Pancreas (tissue), 10 donors: ENCODE measurements around the gene SIM2. TPM values are rescaled to one million over a fixed set of nuclear protein-coding genes. Genes with fewer than 3 reads are reported as not detected.

Source experiments
- ATAC-seq, 4 donors: fragments of 200-7000 bp; cut with Tn5 transposase; one replicate each; pipeline versions ENCODE4 v1.8.0 to v1.9.1; 2020; ENCODE audit warnings: mild to moderate bottlenecking in 4 of 4, moderate library complexity in 4 of 4
- DNase-seq, 6 donors: peaks; one replicate each; pipeline ENCODE4 v3.0.0-alpha.2; 2020
- FAIRE-seq: peaks from 2 replicates; lab custom pipeline; 2012; peaks lifted over from hg19 to GRCh38; lab: Jason Lieb, UNC
- H3K27ac ChIP-seq, 4 donors: fragments of 200-600 bp; sonication (generic); 1 replicate in 3 of 4; 2 replicates in 1 of 4; pipeline versions ENCODE4 v1.5.0 to v1.8.0; 2020
- H3K27me3 ChIP-seq, 4 donors: fragments of 200-600 bp; one replicate each; pipeline ENCODE4 v1.8.0; 2021
- H3K36me3 ChIP-seq, 3 donors: fragments of 200-600 bp; sonication (generic) in 1 of 3; one replicate each; pipeline versions ENCODE4 v1.5.0 to v1.8.0; 2020 to 2021
- H3K4me1 ChIP-seq, 3 donors: fragments of 200-600 bp; one replicate each; pipeline ENCODE4 v1.8.0; 2021
- H3K4me3 ChIP-seq, 4 donors: fragments of 200-600 bp; sonication (generic) in 2 of 4; one replicate each; pipeline versions ENCODE4 v1.5.0 to v1.8.0; 2020 to 2021
- H3K9me3 ChIP-seq, 4 donors: fragments of 200-600 bp; one replicate each; pipeline ENCODE4 v1.8.0; 2021
- WGBS, 2 donors: extraction: QIAGEN DNeasy Blood & Tissue Kit; methylation state at CpG; one replicate each; pipeline ENCODE4 v1.1.7; 2013; 5-methylcytosine and 5-hydroxymethylcytosine counted together
- intact Hi-C, 3 donors: fragments of 100-400 bp; cut with DNase I; formaldehyde crosslinking; loops; one replicate each; pipeline versions ENCODE4 v1.11.1 to v1.14.2; 2022
- polyA plus RNA-seq, 2 donors: library from polyadenylated mRNA; stranded (reverse); fragments of 200-250 nt; gene quantifications; one replicate each; pipeline ENCODE4 v1.2.3, GENCODE V29; 2013
- total RNA-seq, 6 donors: library from RNA; stranded (reverse); fragmentation: NEBNext Ultra II Directional in 4 of 6; extraction: Animal tissue kit (Norgen Biotek cat#: 25700) in 4 of 6; gene quantifications; one replicate each; pipeline versions ENCODE4 v1.2.1 to v1.2.4, GENCODE V29; 2021 to 2023
- TF ChIP-seq, protein P1 (sequence below), 4 donors: fragments of 200-600 bp; sonication (generic) in 3 of 4; IDR thresholded peaks; one replicate each; pipeline versions ENCODE4 v1.5.0 to v1.8.0; 2021; ENCODE audit warnings: antibody characterized with exemption in 4 of 4
- donor health status: healthy with polysubstance abuse.
- donor health status: DM: no; HTN: no; CAD: no; lungs with moderate emphysema.
- donor health status: DM: no; HTN: no; CAD: no.
- donor health status: control.
- donor health status: control.
- donor health status: Bipolar disorder and iron deficiency.
- donor health status: DM: yes; HTN: yes; CAD: no.
- donor health status: DM: no; HTN: no; CAD: no.
- donor health status: DM: no; HTN: no; CAD: no.
- donor health status: DM: yes; HTN: yes; CAD: no.

SIM2 gene
- total and polyA plus RNA-seq, 8 donors, result 0.02 to 0.53 (median 0.13) TPM; not detected in 5

GRCh38 chr21:36706951-36707762 lies 8.2 kb downstream of the SIM2 start:
- Histone ChIP-seq H3K4me1 (peaks cover 6 to 11% (median 6%) of the 10 kb centered on the region in 3 donors), H3K4me3 (no peak overlapping the region), H3K9me3 (no peaks in the 10 kb centered on the region), H3K27ac (no peak overlapping the region), H3K27me3 (peaks cover 9 to 77% (median 30%) of the 10 kb centered on the region in 4 donors), H3K36me3 (no peaks in the 10 kb centered on the region)
- WGBS, 2 donors, result 24 to 25% methylated on average over 32 of the region's 32 CpGs
- no peak for FAIRE-seq
- TF ChIP-seq, protein P1, sequence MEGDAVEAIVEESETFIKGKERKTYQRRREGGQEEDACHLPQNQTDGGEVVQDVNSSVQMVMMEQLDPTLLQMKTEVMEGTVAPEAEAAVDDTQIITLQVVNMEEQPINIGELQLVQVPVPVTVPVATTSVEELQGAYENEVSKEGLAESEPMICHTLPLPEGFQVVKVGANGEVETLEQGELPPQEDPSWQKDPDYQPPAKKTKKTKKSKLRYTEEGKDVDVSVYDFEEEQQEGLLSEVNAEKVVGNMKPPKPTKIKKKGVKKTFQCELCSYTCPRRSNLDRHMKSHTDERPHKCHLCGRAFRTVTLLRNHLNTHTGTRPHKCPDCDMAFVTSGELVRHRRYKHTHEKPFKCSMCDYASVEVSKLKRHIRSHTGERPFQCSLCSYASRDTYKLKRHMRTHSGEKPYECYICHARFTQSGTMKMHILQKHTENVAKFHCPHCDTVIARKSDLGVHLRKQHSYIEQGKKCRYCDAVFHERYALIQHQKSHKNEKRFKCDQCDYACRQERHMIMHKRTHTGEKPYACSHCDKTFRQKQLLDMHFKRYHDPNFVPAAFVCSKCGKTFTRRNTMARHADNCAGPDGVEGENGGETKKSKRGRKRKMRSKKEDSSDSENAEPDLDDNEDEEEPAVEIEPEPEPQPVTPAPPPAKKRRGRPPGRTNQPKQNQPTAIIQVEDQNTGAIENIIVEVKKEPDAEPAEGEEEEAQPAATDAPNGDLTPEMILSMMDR (IDR thresholded peaks at IDR 0.05), result no peak
- no peak for DNase-seq
- intact Hi-C loops, result no loop called here
- ATAC-seq, result no peak

DNA sequence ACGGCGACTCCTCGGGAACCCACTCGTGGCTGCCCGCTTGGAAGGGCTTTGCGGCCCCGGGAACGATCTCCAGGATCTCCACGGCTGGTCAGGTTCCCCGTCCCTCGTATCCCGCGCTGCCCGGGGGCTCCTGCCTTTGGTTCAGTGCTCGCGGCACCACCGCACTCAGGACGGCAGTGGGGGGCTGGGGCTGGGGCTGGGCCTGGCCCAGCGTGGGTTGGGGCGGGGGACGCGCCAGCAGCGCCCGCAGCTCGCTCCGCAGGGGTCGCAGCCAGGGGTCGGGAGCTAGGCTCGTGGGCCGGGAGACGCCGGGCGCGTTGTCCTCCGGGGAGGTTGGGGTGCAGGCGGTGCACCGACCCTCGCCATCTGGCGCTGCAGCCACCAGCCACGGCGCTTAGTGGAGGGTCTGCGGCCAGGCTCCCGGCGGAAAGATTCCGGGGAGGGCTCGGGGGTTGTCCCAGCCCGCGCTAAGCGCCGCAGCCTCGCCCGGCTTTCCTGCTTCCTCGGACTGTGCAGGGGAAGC lies 8.9 kb downstream of the SIM2 start:
- TF ChIP-seq, protein P1 (IDR thresholded peaks at IDR 0.05), result no peak
- peak in 1 of 6 donors; percentile 54 for DNase-seq
- Histone ChIP-seq H3K4me3 (peak overlapping the region in 1 of 4 donors; percentile 39), H3K27me3 (peaks cover 9 to 74% (median 30%) of the 10 kb centered on the region in 4 donors), H3K27ac (no peak overlapping the region), H3K36me3 (no peaks in the 10 kb centered on the region), H3K4me1 (peaks cover 6 to 11% (median 6%) of the 10 kb centered on the region in 3 donors), H3K9me3 (no peaks in the 10 kb centered on the region)
- intact Hi-C loops, result no loop called here
- no peak for FAIRE-seq
- WGBS, 2 donors, result 4 to 6% methylated on average over 44 to 53 of the region's 53 CpGs
- ATAC-seq, result no peak

- TF ChIP-seq, protein P1 (IDR thresholded peaks at IDR 0.05), result no peak
- ATAC-seq (peak in 3 of 4 donors; percentile 16 to 33 (median 30)), DNase-seq (no peak), FAIRE-seq (no peak)
- peaks cover 6 to 11% (median 6%) of the 10 kb centered on the region in 3 donors for H3K4me1 ChIP-seq
- intact Hi-C loops, result no loop called here
- H3K4me3 ChIP-seq, result peak overlapping the region in 3 of 4 donors; percentile 3 to 39 (median 21)
- WGBS, 2 donors, result 4 to 6% methylated on average over 42 to 44 of the region's 44 CpGs
- no peaks in the 10 kb centered on the region for H3K9me3 ChIP-seq
- H3K27me3 ChIP-seq, result peaks cover 9 to 80% (median 28%) of the 10 kb centered on the region in 4 donors
- H3K36me3 ChIP-seq, result no peaks in the 10 kb centered on the region
- no peak overlapping the region for H3K27ac ChIP-seq
These were observed 9.5 kb downstream of the SIM2 start for GRCh38 chr21:36708286-36709029.

DNA sequence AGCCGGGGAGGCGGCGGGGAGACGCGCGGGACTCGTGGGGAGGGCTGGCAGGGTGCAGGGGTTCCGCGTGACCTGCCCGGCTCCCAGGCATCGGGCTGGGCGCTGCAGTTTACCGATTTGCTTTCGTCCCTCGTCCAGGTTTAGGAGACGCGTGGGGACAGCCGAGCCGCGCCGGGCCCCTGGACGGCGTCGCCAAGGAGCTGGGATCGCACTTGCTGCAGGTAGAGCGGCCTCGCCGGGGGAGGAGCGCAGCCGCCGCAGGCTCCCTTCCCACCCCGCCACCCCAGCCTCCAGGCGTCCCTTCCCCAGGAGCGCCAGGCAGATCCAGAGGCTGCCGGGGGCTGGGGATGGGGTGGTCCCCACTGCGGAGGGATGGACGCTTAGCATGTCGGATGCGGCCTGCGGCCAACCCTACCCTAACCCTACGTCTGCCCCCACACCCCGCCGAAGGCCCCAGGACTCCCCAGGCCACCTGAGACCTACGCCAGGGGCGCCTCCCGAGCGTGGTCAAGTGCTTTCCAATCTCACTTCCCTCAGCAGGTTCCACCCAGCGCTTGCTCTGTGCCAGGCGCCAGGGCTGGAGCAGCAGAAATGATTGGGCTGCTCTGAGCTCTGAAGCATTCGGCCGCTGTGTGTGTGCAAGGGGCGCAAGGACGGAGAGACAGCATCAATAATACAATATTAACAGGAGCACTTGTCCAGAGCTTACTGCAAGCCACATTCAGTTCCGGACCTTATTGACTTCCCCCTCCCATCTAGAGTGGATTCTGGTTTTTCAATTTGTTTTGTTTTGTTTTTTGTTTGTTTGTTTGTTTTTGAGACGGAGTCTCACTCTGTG lies 10.3 kb downstream of the SIM2 start:
- H3K4me1 ChIP-seq, result peaks cover 6 to 11% (median 6%) of the 10 kb centered on the region in 3 donors
- no peaks in the 10 kb centered on the region for H3K9me3 ChIP-seq
- peaks cover 9 to 85% (median 30%) of the 10 kb centered on the region in 4 donors for H3K27me3 ChIP-seq
- H3K36me3 ChIP-seq, result no peaks in the 10 kb centered on the region
- FAIRE-seq (no peak), ATAC-seq (peak in 3 of 4 donors; percentile 12 to 53 (median 47)), DNase-seq (no peak)
- TF ChIP-seq, protein P1 (IDR thresholded peaks at IDR 0.05), result no peak
- H3K27ac ChIP-seq, result no peak overlapping the region
- intact Hi-C loops, result no loop called here
- H3K4me3 ChIP-seq, result peak overlapping the region in 3 of 4 donors; percentile 3 to 39 (median 21)
- 4 to 5% methylated on average over 40 to 55 of the region's 55 CpGs for WGBS, 2 donors
